T-helper 9 cell (primary cell): Measurements from ENCODE around the gene ERAP2.
"Not testable (repeated sequence)": the region's sequence is repeated elsewhere in the genome, so short reads cannot be mapped to it uniquely, and the experiment has no call there.

ENCODE experiments used
- DNase-seq: peaks from one replicate; pipeline ENCODE4 v3.0.0-alpha.2; 2020
- total RNA-seq, 2 donors: gene quantifications; one replicate each; lab custom pipeline; 2026; lab: John Stamatoyannopoulos, UW

Gene ERAP2
- 186 to 283 reads per million in 2 donors for total RNA-seq

DNA sequence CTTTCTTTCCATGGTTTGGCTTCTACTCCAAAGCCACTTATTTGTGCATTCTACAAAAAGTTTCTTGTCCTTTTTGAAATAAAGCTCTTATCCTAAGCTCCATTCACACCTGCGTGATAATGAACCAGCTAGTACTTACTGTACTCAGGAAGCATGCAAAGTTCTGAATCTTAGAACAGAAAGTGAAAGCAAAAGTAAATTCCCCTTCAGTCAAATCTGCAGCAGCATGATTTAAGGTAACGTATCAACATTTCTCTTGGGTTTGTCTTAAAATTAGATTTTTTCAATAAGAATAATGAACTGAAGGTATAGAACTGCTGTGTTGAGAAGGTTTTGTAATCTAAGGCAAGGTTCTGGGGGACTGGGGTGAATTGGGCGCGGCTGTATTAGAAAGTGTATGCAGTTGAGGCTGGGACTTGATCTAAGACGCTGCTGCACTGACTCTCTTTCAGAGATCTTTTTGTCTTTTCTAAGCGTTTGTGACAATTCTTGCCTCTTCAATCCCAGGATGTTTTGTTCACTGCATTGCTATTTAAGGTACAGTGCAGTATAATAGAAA is at the start of gene ERAP2:
Gene ERAP2 (plus strand): TSS at position 209 of the 559 bp plus-strand sequence. CDS start 3,186 bp downstream, outside the sequence.
- DNase-seq = no peak

DNA sequence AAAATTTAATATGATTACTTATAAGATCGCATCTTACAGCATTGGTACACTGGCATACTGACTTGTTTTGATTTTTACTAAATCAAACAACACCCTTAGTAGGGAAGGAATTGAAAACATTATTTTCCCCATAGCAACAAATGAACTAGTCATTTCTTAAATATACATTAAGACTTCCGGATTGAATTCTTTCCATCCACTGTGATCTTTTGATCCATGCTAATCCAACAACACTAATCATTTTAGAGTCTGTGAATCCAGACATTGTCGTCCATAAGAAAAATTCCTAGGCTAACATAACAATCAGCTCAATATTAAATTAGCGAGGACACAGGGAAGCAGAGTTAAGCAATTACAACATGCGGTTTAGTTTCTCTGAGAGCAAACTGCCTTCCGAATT is 47.0 kb upstream of the ERAP2 start:
- no peak for DNase-seq

- no peak for DNase-seq
Measured at GRCh38 chr5:96834016-96834415, 42.3 kb upstream of the ERAP2 start.

DNA sequence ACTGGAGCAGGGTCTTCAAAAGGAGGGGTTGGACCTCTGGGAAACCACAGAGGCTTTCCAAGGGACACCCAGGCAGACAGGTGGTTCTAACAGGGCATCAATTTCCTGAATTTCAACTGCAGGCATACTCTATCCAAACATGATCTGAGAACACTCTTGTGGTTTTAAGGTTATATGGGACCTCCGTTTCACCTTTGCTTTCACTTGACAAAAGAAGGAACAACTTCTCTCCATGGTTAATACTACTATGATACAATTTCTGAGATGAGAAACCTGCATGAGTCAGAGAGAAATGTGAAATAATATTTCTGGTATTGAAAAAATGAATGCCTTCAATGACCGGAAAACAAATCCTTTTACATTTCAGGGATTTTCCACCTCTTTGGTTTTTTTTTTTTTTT is 40.5 kb upstream of the ERAP2 start:
- no peak for DNase-seq

DNA sequence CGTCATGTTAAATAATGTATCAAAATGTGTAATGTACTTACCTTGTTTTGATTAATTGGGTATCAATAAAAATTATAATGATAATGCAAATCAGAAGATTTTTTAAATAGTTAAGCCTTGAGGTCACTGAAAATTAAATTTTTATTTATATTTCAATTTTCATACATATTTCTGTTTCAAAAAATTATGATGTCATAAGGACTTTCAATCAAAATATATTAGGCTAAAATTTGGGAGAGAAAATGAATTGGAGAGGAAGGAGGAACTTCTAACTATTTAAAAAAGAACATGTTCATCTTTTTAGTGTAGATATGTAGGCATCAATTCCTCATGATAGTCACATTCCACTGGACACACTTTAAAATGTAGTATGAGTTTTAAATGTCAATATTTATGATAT is 39.5 kb upstream of the ERAP2 start:
- no peak for DNase-seq

DNA sequence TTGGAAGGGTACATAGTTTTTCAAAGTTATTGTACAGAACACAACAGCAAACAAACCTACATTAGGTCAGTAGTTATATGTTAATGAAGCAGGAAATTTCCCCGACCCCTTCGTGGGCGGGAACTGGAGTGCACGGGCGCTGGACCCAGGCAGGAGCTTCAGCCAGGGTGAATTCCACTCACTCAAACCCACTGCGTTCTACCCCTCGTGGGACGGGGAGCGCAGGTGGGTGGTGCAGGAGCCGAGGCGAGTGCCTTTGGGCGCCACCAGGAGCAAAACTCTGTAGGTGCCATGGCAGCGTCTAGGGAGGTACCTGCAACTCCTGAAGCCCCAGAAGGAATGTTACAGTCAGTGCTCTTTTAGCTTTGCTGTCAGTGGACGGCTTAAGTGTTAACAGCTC is 39.0 kb upstream of the ERAP2 start:
- DNase-seq = no peak

- DNase-seq = no peak
Measured at GRCh38 chr5:96838201-96839070, 37.9 kb upstream of the ERAP2 start.

DNA sequence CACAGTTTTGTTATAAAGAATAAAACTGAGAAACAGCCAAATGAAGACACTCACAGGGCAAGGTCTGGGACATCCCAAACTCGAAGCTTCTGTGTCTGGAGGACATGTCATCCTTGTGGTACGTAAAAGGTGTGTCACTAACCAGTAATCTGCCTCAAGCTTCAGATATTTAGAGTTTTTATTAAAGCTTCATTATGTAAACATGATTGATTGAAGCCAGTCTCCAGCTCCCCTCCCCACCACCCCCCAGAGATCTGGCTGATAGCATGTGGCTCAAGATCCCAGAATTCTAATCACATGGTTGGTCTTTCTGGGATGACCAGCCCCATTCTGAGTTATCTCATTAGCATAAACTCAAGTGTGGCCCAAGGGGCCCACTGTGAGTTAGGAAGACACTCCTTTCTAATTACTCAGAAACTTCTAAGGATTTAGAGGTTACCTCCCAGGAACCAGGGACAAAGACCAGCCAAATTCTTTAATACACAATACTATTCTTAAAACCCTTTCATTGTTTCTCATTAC is 37.2 kb upstream of the ERAP2 start:
- no peak for DNase-seq

GRCh38 chr5:96841931-96842330 is 34.4 kb upstream of the ERAP2 start:
- not testable (repeated sequence) for DNase-seq

DNA sequence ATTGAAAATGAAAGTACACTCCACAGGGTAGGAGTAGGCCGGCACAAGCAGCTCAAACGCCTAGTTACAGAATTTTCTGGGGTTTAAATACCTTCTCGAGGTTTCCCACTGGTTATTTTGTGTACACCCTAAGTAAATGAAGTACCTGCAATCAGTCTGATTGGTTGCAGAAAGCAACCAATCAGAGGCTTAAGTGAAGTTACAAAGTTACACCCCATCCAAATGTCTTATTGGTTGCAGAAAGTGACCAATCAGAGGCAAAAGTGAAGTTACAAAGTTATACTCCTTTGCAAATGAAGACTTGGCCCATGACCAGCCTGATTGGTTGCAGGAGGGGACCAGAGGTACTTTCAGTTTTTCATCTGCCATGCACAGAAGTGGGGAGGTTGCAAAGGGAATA is 33.2 kb upstream of the ERAP2 start:
- no peak for DNase-seq

DNA sequence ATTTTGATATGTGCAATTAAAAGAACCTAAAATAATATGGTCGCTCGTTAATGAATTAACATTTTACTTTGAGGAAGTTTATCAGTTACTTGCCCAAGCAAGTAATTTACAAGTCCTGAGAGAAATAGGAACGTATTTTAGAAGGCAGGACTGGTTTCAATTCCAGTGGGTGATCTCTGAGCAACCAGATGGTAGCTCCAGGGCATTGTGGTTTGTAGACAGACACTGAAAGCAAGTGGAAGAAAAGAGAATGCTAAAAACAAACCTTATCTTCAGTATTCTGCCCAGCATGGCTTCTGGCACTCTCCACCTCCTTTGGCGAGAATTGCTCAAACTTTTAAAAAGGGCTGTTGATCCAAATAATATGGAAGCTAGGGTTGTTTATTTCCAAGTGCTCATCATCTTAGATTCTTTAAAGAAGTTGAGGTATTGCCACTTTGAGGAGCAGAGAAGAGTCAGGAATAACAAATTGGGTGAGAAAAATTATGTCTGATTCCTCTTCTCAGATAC is 31.8 kb upstream of the ERAP2 start:
- DNase-seq = no peak

DNA sequence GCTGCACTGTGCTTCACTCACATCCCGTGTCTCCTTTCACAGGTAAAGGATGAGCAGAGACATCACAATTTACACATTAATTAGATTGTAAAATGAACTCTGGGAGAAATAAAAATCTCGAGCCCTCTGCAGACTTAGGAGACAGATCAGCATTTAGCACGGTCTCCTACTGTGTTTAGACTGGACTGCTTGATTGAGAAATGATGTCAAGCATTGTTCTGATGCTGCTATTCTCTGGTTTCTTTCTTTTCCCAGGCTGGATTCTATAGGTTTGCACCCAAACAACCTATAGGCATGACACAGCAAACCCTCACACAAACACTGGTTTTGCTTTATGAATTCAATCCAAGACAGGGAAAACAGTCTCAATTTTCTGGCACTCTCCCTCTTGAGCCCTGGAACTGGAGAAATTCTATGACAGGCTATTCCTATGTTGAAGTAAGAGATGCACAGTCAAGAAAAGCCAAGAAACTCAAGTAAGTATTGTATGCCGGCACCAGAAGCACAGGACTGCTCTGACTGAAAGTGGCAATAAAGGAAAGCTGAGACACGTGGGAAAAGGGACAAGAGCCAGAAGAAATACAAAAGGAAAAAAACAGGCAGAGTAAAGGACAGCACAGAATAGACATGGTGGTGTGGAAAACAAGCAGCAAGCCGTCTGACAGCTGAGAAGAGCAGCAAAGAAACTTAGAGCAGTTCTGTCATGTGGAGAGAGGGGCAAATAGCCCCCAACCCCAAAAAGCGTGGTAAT is 24.8 kb upstream of the ERAP2 start:
- no peak for DNase-seq

GRCh38 chr5:96852759-96853158 is 23.5 kb upstream of the ERAP2 start:
- DNase-seq = no peak

DNA sequence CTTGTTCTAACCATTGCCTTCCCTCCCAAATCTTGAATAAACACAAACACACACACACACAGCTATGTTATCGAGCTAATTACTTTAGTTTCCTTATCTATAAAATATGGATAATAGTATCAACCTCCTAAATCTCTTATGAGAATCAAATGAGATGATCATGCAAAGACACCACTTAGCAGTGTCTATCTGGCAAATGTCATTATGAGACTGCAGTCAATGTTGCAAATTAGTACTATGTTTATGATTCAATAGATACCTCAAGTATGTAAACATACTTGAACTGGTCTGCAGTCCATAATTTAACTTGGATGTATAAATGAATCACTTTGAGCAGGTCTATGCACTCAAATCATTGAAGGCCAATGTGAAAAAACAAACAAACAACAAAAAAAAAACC is 22.2 kb upstream of the ERAP2 start:
- no peak for DNase-seq

DNA sequence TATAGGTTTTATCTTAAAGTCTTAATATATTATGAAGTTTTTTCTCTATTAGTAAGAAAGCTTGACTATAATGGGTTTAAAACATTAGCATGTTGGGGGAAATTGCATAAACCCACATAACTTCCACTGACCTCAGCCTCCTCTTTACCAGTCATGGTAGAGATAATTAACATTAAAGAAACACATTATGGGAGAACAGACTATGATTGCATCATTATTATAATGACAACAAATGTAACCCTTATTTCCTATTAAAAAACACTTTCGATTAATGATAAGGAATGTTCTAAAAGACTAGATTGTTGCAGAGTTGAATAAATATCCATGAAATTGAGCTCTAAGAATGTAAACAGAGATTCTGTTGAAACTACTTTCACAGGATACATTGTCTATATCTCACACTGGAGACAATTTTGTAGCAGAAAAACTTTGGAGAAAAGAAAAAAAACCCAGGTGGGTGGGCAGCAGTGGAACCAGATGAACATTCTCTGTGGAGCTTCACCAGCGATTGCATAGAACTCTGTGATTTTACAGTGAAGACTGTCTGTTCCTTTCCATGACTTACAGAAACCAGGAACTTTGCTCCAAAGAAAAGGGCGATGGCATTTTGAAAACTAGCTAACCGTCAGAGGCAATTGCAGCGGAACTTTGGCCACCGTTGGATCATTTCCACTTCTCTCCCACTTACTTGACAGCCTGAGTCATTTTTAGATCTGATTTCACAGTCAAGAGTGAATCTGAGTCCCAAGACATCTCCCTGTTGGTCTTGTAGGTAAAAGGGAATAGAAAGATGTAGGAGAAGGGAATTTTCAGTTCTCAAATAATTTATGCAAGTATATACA is 21.0 kb upstream of the ERAP2 start:
- no peak for DNase-seq

- no peak for DNase-seq
Measured at GRCh38 chr5:96856371-96856770, 19.9 kb upstream of the ERAP2 start.

- DNase-seq = no peak
Measured at GRCh38 chr5:96857454-96857853, 18.8 kb upstream of the ERAP2 start.

- no peak for DNase-seq
Measured at GRCh38 chr5:96857924-96858323, 18.4 kb upstream of the ERAP2 start.

DNA sequence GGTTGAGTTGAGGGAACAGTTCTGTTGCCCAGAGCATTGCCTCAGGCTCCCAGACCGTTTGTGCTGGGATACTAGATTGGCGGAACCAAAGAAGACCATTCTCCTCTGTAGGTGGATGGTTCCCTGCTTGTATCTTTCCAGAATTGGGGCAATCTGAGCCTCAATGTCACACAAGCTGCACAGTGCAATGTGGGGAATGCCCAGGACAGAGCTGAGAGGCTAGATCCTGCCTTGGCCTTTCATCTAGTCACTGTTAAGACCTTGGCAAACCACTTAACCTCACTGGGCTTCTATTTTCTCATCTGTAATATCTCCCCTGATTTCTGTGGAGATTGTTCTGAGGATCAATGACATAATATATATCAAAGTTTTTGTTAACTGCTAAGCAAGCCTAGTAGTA is 16.9 kb upstream of the ERAP2 start:
- no peak for DNase-seq

- no peak for DNase-seq
Measured at GRCh38 chr5:96861076-96861475, 15.2 kb upstream of the ERAP2 start.

GRCh38 chr5:96863114-96863513 is 13.2 kb upstream of the ERAP2 start:
- DNase-seq = no peak

- DNase-seq = no peak
Measured at GRCh38 chr5:96863949-96864584, 12.2 kb upstream of the ERAP2 start.
